Left renal pelvis (tissue), 4 donors: Measurements from ENCODE around the gene OSBP2. TPM values are rescaled to one million over a fixed set of nuclear protein-coding genes. Genes with fewer than 3 reads are reported as not detected.

Experiments used
- DNase-seq, 4 donors: peaks; one replicate each; pipeline ENCODE4 v3.0.0-alpha.2; 2013; ENCODE audit warnings: low read depth in 4 of 4, low spot score in 3 of 4
- polyA plus RNA-seq, 4 donors: library from polyadenylated mRNA; unstranded; fragments of 120-200 nt; gene quantifications; one replicate each; pipeline ENCODE4 v1.2.1, GENCODE V29; 2013; ENCODE audit not compliant: insufficient read length in 4 of 4

The OSBP2 gene
- polyA plus RNA-seq, 4 donors: 5.8 to 7.9 (median 6.1) TPM

DNA sequence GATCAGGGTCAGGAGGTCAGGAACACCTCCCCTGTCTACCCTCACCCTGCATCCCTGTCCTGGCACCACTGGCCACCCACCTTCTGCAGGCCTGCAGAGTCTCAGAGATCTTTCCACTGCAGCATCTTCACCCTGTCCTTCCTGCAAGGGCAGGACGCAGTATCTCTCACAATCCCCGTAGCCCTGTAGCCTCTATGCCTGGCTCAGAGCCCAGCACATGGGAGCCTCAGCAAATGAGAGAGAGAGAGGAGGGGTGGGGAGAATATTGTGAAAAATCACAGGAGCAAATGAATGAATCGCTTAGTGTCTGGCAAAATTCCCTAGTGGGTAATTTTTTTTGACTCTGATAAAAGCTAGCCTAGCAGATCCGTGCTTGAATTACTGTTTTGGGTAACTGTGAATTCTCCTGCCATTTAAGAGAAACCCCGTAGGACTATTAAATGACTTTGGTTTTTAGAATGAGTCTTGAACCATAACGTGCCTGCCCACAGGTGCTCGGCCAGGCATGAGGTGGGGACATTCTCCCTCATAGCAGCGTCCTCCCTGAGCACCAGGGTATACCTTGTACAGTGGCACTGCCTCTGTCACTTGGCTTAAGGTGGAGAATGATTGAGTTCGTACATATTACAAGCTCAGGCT is 182.4 kb downstream of the OSBP2 start:
- no peak for DNase-seq

DNA sequence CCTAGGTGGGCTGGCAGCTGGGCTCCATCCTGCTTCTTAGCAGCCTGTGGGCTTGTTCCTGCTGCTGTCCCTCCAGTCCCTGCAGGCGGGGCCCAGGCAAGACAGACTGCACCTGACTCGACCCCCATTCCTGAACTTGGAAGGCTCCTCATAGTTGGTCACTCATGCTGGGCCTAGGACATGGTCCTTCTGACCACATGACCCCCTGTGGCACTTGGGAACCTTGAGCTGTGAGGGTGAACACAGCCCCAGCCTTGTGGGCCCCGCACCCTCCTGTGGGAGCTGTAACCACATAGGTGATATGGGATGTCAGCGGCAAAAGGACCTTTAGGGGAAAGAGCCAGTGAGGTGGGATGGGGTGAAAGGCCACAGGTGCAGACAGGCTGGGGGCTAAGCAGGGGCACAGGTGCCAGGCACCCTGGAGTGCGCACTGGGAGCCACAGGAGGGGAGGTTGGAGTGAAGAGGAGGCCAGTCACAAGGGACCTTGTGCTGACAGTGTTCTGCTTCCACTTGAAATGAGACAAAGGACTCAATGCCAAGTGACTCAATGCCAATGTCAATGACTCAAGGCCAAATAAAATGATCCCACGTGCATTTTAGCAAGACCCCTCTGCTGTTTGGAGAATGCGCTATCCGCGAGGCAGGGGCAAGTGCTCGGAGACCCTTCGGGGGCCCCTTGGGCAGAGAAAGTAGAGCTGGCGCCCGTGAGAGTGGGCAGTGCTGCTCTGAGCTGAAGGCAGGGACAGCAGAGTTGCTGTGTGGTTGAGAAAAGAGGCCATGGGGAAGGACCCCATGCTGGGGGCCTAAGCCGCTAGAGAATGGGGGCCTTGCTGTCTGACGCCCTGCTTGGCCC is 183.2 kb downstream of the OSBP2 start:
- DNase-seq: no peak

DNA sequence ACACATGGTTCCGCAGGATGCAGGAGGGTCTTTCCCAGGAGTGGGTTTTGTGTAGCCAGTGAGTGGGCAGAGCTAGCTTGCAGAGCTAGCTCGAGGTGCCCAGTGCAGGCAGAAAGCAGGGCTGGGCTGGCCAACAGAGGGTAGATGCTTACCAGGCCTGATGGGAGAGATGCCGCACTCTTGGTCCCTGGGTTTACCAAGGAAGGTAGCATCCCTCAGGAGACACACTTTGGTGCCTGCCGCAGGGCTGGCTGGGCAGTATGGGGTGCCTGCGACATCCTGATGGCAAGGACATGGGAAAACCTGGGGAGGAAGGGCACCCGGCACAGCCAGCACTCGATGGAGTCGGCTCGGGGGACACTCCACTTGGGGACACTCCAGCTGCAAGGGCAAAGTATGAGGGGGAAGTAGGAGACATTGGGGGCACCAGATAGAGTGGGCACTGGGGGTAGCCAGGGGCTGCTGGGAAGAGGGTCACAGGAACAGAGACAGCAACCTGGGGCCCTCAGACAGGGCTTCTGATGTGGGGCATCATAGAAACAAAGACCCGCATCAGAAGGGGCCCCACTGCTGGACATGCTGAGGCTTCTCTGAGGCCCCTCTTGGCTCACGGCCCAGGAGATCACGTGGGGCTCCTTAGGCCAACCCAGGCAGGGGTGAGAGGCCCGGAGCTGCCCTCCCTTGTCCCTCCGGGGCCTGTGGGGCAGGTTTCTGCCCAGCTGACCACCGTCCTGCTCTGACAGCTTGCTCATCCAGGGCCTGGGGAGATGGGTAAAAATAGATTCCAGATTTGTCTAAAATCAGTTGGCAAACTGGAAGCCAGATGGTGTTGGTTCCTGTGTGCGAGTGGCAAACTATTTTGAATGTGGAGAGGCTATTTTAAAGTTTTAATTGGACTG is 184.1 kb downstream of the OSBP2 start:
- DNase-seq: no peak

DNA sequence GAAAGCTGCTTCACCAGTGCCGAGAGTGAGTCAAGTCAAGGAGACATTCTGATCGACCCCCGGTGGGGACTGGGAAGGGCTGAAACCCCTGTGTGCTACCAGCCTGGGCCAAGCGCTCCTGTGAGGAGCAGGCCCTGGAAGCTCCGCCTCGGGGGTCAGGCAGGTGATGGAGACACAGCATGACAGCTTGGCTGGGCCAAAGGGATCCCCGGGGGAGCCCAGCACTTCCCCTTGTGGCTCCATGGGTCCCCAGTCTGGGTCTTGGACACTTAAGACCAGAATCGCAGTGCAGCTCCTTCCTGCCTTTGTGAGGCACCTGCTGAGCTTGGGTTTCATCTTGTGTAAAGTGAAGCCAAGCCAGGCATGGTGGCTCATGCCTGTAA is 184.7 kb downstream of the OSBP2 start:
- no peak for DNase-seq

DNA sequence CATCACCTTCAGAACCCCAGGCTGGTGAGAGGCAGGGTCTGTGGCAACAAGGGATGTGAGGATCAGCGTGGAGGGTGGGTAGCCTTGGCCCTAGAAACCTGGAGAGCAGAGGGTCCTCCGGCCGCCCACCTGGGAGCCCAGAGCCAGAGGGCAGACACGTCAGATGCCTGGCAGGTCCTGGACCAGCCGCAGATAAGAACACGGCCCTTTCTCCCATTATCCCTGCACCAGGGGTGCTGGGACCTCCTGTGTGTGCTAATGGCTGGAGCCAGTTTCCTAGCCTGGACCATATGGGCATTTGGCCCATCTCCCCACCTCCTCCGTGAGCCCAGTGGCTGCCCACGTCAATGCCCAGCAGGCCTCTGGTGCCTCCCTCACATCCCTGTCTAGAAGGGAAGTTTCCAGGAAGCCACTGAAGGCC is 185.5 kb downstream of the OSBP2 start:
- DNase-seq: no peak

DNA sequence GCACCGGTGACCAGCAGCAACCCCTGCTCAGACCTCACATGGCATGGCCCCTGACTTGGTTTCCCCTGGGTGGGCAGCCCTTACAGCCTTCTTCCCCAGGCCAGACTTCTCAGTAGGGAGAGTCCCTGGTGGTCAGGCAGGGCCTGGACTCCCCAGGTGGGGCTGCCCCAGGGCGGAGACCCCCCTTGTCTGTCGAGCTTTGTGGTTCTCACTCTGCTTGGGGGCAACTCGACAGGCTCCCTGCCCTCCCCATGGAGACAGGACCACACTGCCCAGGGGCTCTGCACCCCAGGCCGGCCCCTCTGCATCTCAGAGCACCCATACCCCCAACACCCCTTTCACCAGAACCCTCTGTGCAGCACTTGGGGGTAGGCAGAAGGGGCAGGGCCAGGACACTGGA is 186.2 kb downstream of the OSBP2 start:
- DNase-seq: no peak

DNA sequence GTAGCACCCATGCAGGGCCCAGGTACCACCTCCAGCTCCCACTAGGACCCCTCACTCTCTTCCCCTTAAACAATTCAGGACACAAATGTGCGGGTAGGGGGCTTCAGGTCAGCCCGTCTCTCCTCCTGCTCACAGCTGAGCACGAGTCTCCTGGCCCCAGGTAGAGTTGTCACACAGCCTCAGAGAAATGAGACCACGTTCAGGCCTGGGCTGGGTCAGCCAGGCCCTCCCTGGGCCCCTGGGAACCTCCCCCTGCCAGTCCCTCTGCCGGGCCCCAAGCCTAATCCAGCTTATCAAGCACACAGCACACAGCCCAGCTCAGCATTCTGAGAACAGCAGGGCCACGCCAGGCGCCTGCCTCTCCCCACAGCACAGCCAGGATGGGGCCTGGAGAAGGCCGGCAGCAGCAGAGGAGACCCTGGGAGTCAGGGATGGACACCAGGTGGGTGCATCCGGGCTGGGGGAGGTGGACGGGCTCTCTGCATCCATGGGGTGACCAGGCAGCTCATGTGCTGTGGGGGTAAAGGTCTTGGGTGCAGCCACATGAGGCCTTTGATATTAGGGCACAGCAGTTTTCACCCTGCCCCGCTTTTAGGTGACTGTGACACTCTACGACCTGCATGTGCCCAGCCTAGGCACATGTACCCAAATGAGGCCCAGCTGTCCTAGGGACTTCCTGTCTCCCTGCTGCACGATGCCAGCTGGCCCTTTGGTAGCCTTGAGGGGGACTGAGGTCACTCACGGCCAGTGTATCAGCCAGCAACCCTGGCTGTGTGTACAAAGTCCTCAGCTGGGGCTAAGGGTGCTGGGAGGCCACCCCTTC is 186.9 kb downstream of the OSBP2 start:
- no peak for DNase-seq

DNA sequence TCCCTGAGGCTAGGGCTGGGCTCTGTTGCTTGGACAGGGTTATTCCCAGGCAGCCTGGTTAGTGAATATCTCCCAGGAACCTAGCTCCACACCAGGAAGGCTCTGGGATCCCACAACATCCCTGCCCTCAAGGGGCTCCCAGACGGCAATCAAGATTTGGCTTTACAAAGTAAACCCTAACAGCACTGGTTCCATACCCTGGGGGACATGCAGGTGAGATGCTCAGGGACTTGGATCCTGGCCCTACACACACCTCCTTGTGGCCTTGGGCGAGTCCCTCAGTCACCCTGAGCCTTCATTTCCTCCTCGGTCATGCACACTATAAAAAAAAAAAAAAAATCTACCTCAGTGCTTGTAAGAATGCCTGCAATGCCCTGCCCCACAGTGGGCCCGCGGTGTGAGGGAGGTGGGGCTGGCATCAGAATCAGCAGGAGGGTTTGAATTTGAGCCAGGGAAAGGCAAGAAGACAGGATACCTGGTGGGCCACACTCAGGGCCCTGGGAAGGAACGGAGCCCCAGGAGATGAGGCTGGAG is 187.6 kb downstream of the OSBP2 start:
- no peak for DNase-seq

DNA sequence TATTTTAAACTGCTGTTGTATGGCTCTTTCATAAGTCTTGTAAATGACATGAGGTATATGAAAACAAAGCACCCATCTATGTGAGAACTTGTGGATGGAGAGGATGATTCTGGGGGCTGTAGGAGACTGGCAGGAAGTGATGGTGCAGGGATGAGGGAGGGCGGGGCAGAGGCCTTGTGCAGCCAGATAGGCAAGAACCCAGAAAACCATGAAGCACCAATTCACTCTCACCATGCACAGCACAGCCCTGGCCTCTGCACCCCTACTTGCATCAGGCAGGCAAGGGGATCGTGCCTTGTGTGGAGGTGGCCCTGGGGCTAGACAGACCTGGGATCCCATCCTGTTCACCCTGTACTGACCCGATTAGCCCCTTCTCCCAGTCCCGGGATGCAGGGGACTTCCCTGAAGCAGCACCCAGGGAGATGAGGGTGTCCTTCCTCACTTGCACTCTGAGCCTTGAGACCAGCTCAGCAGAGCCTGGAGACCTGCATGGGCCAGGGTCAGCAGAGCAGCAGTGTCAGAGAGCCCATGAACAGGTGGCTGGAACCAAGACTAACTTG is 188.4 kb downstream of the OSBP2 start:
- DNase-seq: no peak

DNA sequence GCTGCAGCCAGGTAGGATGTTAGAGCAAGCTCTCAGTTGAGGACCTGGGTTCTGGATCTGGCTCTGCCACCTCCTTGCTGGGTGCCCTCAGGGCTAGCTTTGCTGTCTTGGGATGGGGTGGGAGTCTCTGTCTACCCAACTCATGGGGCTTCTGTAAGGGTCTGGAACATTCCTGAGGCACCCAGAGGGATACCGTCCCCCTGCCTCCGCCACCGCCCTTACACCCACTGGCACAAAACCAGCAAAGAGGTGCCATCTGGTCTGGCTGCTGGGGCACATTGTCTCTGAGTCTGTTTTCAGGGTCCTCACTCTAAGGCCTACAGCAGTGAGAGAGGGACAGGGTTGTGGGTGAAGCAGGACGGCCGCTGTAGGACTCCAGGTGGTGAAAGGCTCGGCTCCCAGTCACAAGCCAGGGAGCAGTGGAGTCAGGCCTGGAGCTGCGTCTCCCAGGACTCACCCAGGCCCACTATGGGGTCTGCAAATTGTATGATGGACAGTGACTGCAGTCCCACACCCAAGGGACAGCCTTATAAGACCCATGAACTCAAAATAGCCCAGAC is 189.0 kb downstream of the OSBP2 start:
- no peak for DNase-seq

DNA sequence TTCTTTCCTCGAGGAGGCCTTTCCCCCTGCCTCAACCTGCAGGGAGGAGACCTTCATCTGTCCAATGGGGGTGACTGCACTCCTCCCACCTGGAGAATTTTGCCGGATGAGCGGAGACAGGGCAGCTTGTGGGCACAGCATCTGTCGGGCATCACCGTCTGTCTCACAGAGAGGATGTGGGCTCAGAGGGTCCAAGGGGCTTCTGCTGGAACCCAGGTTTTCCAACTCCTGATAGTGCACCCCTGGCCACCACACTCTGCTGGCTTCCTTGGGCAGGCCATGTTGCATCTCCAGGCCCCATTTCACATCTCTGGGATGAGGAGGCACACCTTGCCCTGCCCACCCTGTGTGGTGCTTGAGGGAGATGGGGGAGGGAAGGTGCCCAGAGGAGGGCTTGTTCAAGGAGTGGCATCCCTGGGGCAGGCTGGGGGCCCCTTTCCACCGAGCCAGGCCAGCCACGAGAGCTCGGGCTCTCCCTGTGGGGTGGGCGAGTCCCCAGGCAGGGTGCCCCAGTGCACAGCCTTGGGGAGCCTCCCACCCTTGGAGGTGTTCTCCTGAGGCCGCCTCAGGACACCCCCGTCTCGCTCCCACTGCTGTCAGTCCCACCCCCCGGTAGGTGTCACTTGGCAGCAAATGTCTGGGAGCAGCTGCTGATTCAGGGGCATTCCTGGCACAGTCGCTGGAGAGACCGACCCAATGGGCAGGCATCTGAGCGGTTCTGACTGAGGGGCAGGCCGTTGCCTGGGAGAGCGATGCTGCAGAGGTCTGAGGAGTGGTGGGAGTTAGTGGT is 189.7 kb downstream of the OSBP2 start:
- no peak for DNase-seq

DNA sequence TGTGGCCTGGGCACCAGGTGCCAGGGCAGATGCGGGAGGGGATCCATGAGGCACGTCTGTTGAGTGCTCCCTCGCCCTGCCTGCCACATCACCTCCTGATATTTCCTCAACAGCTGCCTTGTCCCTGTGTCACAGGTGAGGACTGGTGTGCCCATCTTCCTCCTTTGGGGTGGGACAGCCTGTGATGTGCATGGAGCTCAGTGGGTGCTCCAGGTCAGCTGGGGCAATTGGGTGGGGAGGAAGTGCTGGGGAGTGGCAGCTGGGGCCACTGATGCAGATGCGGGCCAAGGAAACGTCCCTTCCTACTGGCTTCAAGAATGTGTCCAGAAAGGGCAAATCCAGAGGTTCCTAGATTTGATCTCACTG is 190.3 kb downstream of the OSBP2 start:
- no peak for DNase-seq

DNA sequence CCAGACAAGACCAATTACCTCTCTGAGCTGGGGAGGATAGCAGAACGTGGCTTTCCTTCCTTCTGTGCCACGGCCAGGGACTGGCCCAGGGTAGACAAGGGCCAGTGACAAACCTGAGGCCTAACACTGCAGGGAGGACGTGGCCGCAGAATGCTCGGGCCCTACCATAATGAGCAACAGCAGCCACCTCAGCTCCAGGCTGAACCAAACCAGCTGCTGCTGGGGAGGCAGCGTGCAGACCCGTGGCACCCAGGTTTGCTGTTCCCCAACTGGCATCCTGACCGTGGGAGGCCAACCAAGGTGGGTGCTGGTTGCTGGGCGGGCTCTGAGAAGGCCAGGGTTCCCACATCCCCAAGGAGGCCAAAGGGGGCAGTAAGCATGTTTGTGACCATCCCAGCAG is 190.9 kb downstream of the OSBP2 start:
- DNase-seq: no peak

DNA sequence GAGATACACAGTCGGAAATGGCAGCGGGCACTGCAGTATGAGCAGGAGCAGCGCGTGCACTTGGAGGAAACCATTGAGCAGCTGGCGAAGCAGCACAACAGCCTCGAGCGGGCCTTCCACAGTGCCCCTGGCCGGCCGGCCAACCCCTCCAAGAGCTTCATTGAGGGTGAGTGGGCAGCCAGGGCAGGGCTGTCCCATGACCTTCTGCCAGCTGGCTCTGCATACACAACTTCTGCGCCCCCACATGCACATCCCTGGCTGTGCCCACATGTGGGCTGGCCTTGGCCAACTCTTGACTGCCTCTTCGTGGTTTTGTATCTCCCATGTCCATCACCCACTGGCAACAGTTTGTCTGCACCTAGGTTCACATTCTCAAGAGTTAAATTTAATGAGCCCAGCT is 192.8 kb downstream of the OSBP2 start:
- DNase-seq: no peak

DNA sequence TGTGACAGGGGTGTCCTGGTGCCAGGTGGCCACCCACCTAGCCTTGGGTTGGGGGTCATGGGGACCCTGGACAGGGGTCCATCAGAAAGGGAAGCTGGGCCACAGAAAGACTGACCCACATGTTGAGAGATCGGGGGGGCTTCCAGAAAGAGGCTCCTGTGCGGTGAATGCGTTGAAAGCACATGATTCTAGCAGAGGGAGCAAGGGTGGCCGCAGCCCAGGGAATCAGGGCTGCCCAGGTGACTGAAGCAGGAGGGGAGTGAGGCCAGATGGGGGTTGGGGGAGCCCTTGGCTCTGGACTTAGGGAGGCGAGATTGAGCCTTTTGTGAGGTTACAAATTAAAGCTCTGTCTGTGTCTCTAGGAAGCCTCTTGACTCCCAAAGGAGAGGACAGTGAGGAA is 193.2 kb downstream of the OSBP2 start:
- DNase-seq: no peak

DNA sequence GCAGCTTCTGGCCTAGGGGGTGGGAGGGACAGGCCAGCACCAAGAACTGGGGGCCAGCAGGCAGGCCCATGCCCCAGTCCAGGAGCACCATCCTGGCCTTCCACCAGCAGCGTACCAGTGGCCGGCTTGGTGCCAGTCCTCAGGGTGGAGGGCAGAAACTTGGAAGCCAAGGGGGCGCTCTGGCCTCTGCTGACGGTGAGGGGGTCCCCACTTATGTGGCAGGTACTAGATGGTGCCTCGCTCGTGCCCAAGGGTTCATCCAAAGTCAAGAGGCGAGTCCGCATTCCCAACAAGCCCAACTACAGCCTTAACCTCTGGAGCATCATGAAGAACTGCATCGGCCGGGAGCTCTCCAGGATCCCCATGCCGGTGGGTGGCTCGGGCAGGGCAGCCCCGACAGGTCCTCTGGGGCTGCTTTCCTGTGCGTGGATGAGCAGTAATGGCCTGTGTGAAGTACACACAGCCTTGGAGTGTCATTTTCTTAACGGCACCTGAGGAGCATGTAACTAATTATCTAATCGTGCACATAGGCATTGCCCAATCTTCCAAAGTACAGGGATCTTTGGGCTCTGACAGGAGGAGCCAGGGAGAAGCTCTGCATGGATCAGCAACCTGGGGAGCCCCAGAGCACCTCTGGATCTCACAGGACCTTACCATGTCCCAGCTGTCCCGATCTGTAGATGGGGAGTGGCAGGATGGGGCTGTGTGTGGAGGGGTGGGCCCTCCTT is 194.8 kb downstream of the OSBP2 start:
- no peak for DNase-seq

DNA sequence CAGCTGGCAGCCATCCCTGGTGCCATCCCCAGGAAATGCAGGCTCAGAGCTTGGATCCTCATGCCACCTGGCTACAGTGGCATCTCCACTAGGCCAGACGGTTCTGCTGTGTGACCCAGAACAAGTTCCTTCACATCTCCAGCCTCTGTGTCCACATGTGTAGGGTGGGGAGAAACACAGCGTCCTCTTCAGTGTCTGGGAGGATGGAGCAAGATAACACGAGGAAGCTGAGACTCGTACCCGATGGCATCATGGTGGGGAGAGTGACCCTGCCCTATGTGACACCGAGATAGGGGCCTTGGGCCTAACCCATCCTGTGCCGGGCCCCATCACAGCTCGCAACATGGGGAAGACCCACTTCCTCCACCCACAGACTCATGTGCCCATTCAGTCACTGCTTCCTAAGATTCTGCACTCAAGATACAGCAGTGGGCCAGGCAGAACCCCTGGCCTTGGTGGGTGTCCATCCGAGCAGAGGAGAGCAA is 195.4 kb downstream of the OSBP2 start:
- no peak for DNase-seq
